ENCODE results near the gene ZNF648.

DNA sequence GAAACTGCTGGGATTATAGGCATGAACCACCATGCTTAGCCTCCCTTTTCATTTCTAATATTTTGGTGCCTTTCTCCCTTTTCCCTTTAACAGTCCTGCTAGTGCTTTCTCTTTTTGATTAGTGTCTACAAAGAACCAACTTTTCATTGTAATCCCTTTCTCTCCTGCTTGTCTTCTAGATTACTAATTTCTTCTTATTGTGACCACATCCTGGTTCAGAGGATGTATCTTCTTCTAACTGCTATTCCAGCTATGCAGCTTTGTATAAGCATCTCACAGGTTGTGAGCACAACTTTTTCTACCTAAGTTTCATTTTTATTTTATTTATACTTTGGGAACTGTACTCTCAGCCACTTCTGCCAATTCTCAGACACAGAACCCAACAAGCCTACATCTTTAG is 14.7 kb downstream of the ZNF648 start:
- TF ChIP-seq, protein P1, sequence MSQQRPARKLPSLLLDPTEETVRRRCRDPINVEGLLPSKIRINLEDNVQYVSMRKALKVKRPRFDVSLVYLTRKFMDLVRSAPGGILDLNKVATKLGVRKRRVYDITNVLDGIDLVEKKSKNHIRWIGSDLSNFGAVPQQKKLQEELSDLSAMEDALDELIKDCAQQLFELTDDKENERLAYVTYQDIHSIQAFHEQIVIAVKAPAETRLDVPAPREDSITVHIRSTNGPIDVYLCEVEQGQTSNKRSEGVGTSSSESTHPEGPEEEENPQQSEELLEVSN (IDR thresholded peaks at IDR 0.05; ENCODE audit: borderline replicate concordance, low read depth), result no peak
- TF ChIP-seq EP300 (IDR thresholded peaks at IDR 0.05) (no peak), CEBPB (IDR thresholded peaks at IDR 0.05) (no peak), POLR2A (IDR thresholded peaks at IDR 0.05; ENCODE audit: low read length) (no peak)
- TF ChIP-seq, protein P2, sequence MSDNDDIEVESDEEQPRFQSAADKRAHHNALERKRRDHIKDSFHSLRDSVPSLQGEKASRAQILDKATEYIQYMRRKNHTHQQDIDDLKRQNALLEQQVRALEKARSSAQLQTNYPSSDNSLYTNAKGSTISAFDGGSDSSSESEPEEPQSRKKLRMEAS (IDR thresholded peaks at IDR 0.05), result no peak
